ENCODE measurements around the gene KAT6B.
"Not testable (repeated sequence)": the region's sequence is repeated elsewhere in the genome, so short reads cannot be mapped to it uniquely, and the experiment has no call there.

The KAT6B gene

GRCh38 chr10:74859546-74859945, 33.1 kb downstream of the KAT6B start:
- no peak for DNase-seq (ENCODE audit: low spot score)

GRCh38 chr10:74862625-74863024, 36.2 kb downstream of the KAT6B start:
- DNase-seq (ENCODE audit: low spot score), result no peak

- DNase-seq (ENCODE audit: low spot score), result peak; percentile 31
These were observed 37.2 kb downstream of the KAT6B start for GRCh38 chr10:74863551-74863950.

GRCh38 chr10:74867351-74867750, 41.0 kb downstream of the KAT6B start:
- no peak for DNase-seq (ENCODE audit: low spot score)

GRCh38 chr10:74868392-74868977, 42.1 kb downstream of the KAT6B start:
- DNase-seq (ENCODE audit: low spot score), result no peak

GRCh38 chr10:74869635-74870034, 43.2 kb downstream of the KAT6B start:
- DNase-seq (ENCODE audit: low spot score), result no peak

GRCh38 chr10:74870191-74870590, 43.8 kb downstream of the KAT6B start:
- no peak for DNase-seq (ENCODE audit: low spot score)

- no peak for DNase-seq (ENCODE audit: low spot score)
These were observed 45.4 kb downstream of the KAT6B start for GRCh38 chr10:74871595-74872382.

- no peak for DNase-seq (ENCODE audit: low spot score)
These were observed 47.5 kb downstream of the KAT6B start for GRCh38 chr10:74873803-74874454.

- no peak for DNase-seq (ENCODE audit: low spot score)
These were observed 48.2 kb downstream of the KAT6B start for GRCh38 chr10:74874649-74875048.

- no peak for DNase-seq (ENCODE audit: low spot score)
These were observed 48.7 kb downstream of the KAT6B start for GRCh38 chr10:74875068-74875467.

GRCh38 chr10:74875966-74876365, 49.6 kb downstream of the KAT6B start:
- no peak for DNase-seq (ENCODE audit: low spot score)

- DNase-seq (ENCODE audit: low spot score), result not testable (repeated sequence)
These were observed 50.7 kb downstream of the KAT6B start for GRCh38 chr10:74877054-74877453.

GRCh38 chr10:74877898-74878297, 51.5 kb downstream of the KAT6B start:
- no peak for DNase-seq (ENCODE audit: low spot score)

- DNase-seq (ENCODE audit: low spot score), result no peak
These were observed 53.6 kb downstream of the KAT6B start for GRCh38 chr10:74880041-74880440.

GRCh38 chr10:74881253-74881884, 55.0 kb downstream of the KAT6B start:
- no peak for DNase-seq (ENCODE audit: low spot score)

- no peak for DNase-seq (ENCODE audit: low spot score)
These were observed 56.0 kb downstream of the KAT6B start for GRCh38 chr10:74882427-74882826.

GRCh38 chr10:74882831-74883230, 56.4 kb downstream of the KAT6B start:
- DNase-seq (ENCODE audit: low spot score), result no peak

GRCh38 chr10:74883428-74883827, 57.0 kb downstream of the KAT6B start:
- DNase-seq (ENCODE audit: low spot score), result no peak

- DNase-seq (ENCODE audit: low spot score), result no peak
These were observed 61.3 kb downstream of the KAT6B start for GRCh38 chr10:74887614-74888284.

GRCh38 chr10:74888962-74889661, 62.7 kb downstream of the KAT6B start:
- peak; percentile 16 for DNase-seq (ENCODE audit: low spot score)

GRCh38 chr10:74889662-74889998, 63.2 kb downstream of the KAT6B start:
- no peak for DNase-seq (ENCODE audit: low spot score)

Data from GM03348 (cell line).